DOHH2 (cell line): ENCODE measurements around the gene PIK3AP1.

Experiments used
- CTCF ChIP-seq: fragments of 200-600 bp; sonication (generic); IDR thresholded peaks from one replicate; pipeline ENCODE4 v1.5.1; 2014; ENCODE audit warnings: antibody characterized with exemption, mild to moderate bottlenecking, low read depth, low read length; ENCODE audit not compliant: poor library complexity, severe bottlenecking
- EZH2phosphoT487 ChIP-seq: fragments of 200-600 bp; sonication (generic); IDR thresholded peaks from 2 replicates; pipeline ENCODE4 v1.6.1; 2017; ENCODE audit warnings: borderline replicate concordance, mild to moderate bottlenecking, antibody characterized with exemption, low read length, moderate library complexity, mixed read lengths

DNA sequence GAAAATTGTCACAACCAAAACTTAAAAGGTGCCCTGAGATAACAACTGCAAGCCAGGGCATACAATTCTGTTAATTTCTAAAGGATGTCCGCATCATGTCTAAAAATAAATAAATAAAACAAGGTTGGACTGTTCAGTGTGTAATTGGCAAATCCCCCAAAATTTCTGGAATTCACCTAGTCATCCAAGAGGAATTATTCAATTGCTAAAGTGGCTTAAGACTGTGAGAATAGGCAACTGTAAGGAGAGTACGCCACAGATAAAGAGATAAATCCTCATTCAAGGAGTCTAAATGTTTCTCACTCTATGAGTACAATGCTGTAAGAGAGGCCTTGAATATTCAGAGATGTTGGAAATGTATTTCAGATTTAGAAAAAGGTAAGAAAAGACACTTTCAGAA is 37.2 kb downstream of the PIK3AP1 start:
- no peak for TF ChIP-seq CTCF
- TF ChIP-seq EZH2phosphoT487: no peak
